HPDE6-E6E7 (cell line): ENCODE results near the gene COL4A5.
"Not testable (repeated sequence)": the region's sequence is repeated elsewhere in the genome, so short reads cannot be mapped to it uniquely, and the experiment has no call there.

Experiments
- DNase-seq: peaks from one replicate; pipeline ENCODE4 v3.0.0; 2011; ENCODE audit warnings: missing footprints; ENCODE audit errors: extremely low spot score

Gene COL4A5

GRCh38 chrX:108439426-108439942 lies at the start of gene COL4A5:
TSS of gene COL4A5 (plus strand) at chrX:108439838. CDS start at chrX:108440126, 288 bp downstream.
- DNase-seq: peak; percentile 33

GRCh38 chrX:108390976-108391717 lies 48.5 kb upstream of the COL4A5 start:
- DNase-seq: not testable (repeated sequence)

DNA sequence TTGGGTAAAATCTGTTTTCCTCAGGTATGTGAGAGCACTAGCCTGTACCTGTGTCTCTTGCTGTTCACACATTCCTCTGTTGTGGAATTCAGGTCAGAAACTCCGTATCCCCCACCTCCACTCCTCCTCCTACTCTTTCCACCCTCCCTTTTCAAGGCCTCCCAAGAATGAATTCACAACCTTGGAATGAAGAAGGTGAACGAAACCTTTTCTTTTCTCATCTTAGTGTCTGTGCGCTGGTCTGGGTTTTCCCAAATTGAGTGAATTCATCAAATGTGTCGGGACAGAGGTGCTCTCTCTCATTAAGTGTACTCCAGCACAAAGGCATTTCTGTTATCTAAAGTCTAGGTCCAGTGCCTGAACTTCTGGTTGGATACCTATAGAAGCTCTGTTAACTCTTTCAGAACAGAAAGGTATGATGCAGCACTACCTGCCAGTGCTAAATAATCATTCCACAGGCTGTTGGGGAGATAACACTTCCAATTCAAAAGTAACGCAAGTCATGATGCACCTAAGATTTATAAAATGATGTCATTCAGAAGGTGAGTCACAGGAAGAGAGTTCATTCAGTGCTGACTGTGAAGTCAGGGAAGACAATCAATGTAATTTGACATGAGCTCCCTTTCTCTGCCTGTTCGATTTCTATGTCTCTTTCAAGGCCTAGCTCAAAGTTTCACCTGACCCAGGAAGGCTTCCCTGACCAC lies 43.3 kb upstream of the COL4A5 start:
- DNase-seq: no peak

DNA sequence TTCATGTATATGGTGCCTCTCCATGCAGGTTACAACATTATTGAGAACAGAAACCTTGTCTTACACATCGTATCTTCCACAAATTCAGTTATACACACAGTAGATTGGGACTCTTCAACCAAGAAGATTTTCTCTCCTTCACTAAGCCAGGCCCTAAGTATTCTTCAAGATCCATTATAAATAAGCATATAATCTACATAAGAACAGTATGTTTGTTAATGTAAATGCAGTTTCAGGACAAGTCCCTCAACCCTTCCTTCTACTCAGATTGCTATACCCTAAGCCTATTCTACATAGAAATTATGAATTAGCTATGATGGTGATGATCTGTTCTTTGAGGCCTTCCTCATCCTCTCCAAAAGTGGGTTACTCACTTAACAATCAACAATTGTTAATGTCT lies 42.7 kb upstream of the COL4A5 start:
- DNase-seq: no peak

- no peak for DNase-seq
Observed at GRCh38 chrX:108397627-108398391, 41.8 kb upstream of the COL4A5 start.

DNA sequence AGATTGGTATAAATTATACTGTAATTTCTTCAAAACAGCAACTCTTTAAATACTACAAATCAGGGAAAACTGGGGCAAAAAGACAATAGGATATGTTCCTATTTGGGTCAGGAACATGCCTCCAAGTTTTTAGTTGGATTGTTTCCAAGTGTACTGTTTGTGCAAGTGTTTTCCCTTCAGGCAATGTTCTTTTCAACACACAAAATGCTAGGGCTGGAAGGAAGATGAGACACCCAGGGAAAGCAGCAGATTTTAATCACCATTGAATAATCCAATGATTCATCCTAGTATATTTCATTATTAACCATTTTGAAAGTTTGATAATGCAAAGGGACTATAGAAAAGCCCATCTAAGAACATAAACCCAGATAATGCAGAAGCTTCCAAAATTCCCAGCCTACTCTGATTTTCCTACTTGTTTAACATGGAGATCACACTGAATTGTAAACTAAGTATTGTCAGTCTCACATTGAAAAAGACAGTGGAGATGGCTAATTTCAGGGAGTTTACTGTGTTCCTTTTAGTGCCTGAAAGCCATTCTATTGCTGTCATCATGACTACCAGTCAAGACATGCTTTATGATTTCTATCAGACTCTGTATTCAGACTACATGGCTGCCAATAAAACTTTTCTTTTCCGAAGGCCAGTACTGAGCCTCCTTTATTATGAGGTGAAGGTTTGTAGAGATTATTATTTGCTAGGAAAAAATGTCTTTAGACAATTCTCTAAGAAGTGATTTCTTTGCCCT lies 40.0 kb upstream of the COL4A5 start:
- DNase-seq: no peak

GRCh38 chrX:108412783-108413182 lies 26.9 kb upstream of the COL4A5 start:
- no peak for DNase-seq

- DNase-seq: no peak
Observed at GRCh38 chrX:108415146-108415545, 24.5 kb upstream of the COL4A5 start.

GRCh38 chrX:108415891-108416290 lies 23.7 kb upstream of the COL4A5 start:
- no peak for DNase-seq

GRCh38 chrX:108417257-108417656 lies 22.4 kb upstream of the COL4A5 start:
- DNase-seq: no peak

DNA sequence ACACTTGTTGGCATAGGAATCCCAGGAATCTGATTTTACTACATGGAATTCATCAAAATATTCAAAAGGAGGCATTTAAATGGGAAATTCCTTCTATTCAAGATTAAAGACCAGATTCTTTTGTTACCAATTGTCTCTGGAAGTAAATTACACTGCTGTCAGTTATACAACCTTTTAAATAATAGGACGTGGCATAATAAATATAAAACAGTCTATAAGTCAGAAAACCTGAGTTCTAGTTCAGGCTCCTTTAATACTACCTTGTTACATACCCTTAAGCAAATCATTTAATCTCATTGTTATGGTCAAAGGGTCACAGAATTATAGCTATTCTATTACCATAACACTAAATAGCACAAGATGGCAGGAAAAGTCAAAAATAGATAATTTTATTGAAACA lies 20.2 kb upstream of the COL4A5 start:
- DNase-seq: no peak

DNA sequence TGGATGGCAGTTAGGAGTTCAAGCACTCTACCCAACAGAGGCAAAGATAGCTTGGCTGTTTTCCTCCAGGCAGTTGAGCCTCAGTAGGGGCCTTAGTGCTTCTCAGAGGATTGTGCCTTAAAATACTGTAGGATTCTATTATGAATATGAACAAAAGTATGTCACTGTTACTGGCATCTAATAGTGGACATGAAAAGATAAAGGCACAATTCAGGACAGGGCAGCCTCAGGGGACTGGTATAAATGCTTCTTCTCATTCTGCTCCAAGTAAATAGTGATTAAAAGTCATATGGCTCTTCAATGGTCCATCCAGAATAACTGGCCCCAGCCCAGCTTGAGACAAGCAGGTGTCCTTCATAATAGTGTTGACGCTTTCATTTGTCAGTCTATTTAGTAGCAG lies 19.2 kb upstream of the COL4A5 start:
- no peak for DNase-seq

- DNase-seq: no peak
Observed at GRCh38 chrX:108426262-108426661, 13.4 kb upstream of the COL4A5 start.

DNA sequence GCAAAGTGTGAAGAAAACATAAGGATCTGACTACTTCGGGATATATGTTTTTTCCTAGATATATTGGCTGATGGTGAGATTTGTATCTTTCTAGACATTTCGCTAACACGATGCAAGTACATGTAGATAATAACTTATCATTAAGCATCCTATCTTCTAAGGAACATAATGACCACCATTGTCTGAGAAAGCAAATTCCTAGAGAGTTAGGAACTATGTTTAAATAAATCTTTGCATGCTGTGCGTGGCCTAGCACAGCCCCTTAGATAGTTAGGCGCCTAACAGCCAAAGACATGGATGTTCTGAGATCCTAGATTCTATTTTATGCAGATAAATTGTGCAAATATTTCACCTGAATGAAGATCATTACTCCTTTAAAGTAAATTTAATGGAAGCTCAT lies 4.4 kb upstream of the COL4A5 start:
- DNase-seq: no peak

GRCh38 chrX:108437349-108438109 lies 2.1 kb upstream of the COL4A5 start:
- DNase-seq: no peak

DNA sequence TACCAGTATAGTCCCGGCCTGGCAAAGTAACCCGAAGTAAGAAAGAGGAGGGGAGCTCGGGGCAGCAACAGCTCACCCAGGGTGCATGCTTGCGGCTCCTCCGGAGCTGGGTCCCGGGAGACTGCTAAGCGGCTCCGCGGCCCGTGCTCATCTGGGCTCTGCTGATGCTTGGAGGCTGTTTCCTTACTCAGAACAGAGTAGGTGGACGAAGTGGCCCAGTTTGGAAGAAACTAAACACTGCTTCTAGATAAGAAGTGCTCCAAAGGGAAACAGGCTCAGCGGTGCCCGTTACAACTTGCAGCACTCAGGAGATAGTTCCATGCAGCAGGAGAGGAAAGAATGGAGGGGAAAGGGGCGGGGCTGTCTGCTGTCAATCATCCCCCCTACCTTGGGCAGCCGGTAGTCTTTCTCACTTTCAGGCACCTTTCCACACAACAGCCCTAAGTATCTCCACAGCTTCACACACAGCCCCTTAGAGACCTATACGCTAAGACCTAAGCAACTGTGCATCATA lies 1.5 kb upstream of the COL4A5 start, which contains the start of gene COL4A6:
Gene COL4A6 (minus strand): TSS at position 313 of the 514 bp plus-strand sequence. CDS start 226 bp downstream, at position 87.
- peak; percentile 29 for DNase-seq

DNA sequence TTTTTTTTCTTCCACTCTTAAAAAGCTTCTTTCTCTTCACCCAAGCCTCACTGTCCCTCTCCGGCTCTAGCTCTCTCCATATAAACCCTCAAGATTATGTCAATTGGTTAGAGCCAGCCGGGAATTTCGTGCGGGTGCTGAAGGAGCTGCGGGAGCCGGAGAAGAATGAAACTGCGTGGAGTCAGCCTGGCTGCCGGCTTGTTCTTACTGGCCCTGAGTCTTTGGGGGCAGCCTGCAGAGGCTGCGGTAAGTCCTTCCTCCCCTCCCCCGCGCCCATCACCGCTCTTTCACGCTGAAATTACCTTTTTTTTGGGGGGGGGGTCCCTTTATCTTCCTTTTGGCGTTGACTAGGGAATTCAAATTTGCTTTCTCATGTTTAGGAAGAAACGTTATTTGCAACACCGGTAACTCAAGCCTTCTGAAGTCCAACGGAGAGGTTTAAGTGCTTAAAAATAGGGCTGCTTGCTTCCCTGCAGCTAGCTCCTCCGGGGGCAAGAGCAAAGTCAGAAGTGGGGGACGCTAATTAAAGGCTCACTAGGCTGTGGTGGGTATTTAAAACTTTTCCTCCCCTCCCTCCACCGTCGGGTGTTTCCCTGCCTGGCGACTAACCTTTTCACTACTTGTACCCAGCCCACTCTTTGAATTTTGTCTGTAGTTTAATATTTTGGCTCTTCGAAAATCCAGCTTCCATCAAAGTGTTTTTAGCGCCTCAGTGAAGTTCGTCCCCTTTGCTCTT lies 491 bp downstream of the COL4A5 start:
- DNase-seq: no peak

- DNase-seq: no peak
Observed at GRCh38 chrX:108442901-108443464, 3.3 kb downstream of the COL4A5 start.

DNA sequence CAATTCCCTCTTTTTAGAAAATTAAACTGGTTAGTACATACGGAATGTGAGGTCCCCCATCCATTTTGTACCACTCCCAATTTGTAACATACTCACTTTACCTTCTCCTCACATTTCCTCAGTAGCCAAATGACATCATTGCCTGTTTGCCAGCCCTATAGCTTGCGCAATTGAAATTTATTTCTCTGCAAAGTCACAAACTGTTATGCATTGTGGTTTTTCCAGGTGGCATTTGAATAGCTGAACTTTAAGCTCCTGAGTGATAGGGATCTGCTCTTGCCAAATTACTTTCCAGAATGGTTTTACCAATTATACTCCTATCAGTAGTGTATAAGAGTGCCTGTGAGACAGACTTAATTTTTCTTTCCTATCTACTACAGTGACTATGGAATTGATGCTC lies 7.7 kb downstream of the COL4A5 start:
- DNase-seq: no peak
